ENCODE measurements around the gene MAST1.

DNA sequence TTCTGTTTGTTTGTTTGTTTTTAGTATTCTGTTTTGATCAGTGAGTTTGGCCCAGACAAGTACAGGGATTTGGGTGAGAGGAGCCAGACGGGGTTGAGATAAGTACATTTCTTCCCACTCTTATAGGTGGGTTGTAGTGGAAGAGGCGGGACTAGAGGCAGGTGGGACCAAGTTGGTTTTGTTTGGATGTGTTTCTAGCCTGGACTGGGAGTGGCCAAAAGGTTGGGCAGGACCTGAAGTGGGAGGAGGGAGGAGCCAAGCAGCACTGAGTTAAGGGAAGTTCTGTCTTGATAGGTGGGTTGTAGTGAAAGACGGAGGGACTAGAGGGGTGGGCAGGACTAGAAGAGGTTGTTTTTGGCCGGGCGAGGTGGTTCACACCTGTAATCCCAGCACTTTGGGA is 33.9 kb downstream of the MAST1 start:
- TF ChIP-seq, protein P1, sequence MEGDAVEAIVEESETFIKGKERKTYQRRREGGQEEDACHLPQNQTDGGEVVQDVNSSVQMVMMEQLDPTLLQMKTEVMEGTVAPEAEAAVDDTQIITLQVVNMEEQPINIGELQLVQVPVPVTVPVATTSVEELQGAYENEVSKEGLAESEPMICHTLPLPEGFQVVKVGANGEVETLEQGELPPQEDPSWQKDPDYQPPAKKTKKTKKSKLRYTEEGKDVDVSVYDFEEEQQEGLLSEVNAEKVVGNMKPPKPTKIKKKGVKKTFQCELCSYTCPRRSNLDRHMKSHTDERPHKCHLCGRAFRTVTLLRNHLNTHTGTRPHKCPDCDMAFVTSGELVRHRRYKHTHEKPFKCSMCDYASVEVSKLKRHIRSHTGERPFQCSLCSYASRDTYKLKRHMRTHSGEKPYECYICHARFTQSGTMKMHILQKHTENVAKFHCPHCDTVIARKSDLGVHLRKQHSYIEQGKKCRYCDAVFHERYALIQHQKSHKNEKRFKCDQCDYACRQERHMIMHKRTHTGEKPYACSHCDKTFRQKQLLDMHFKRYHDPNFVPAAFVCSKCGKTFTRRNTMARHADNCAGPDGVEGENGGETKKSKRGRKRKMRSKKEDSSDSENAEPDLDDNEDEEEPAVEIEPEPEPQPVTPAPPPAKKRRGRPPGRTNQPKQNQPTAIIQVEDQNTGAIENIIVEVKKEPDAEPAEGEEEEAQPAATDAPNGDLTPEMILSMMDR (IDR thresholded peaks at IDR 0.05) = no peak
- no peak for TF ChIP-seq POLR2A (IDR thresholded peaks at IDR 0.05)

Data from adrenal gland (tissue), 5 donors.